ENCODE data around the gene PTP4A1. TPM values are rescaled to one million over a fixed set of nuclear protein-coding genes. Genes with fewer than 3 reads are reported as not detected.

Gene PTP4A1
- total RNA-seq, 2 donors from 2014 or later: 23.0 to 29.6 TPM

GRCh38 chr6:63533952-63534351, 38.3 kb upstream of the PTP4A1 start:
- no peaks in the 10 kb centered on the region for H3K9me3 ChIP-seq
- no peak for TF ChIP-seq CTCF (IDR thresholded peaks at IDR 0.05)
- DNase-seq (ENCODE audit: low spot score) (no peak), ATAC-seq (ENCODE audit: insufficient number of reproducible peaks, low FRiP score, low read depth) (no peak)
- no peaks in the 10 kb centered on the region for H3K4me1 ChIP-seq (ENCODE audit: control insufficient read depth in 1 of 2, low read depth in 2 of 2)
- H3K27me3 ChIP-seq (replicated peaks; ENCODE audit: insufficient read depth): no peaks in the 10 kb centered on the region
- H3K4me3 ChIP-seq: no peak overlapping the region
- H3K36me3 ChIP-seq: no peaks in the 10 kb centered on the region
- no peak overlapping the region for H3K27ac ChIP-seq

GRCh38 chr6:63537201-63537958, 34.9 kb upstream of the PTP4A1 start:
- no peaks in the 10 kb centered on the region for H3K9me3 ChIP-seq
- no peak for TF ChIP-seq CTCF (IDR thresholded peaks at IDR 0.05)
- H3K4me3 ChIP-seq: no peak overlapping the region

GRCh38 chr6:63537959-63538300, 34.4 kb upstream of the PTP4A1 start:
- Histone ChIP-seq H3K36me3 (no peaks in the 10 kb centered on the region), H3K27ac (no peak overlapping the region), H3K4me3 (no peak overlapping the region), H3K27me3 (replicated peaks; ENCODE audit: insufficient read depth) (no peaks in the 10 kb centered on the region), H3K4me1 (ENCODE audit: control insufficient read depth in 1 of 2, low read depth in 2 of 2) (no peaks in the 10 kb centered on the region), H3K9me3 (no peaks in the 10 kb centered on the region)
- no peak for TF ChIP-seq CTCF (IDR thresholded peaks at IDR 0.05)
- DNase-seq (ENCODE audit: low spot score) (no peak), ATAC-seq (ENCODE audit: insufficient number of reproducible peaks, low FRiP score, low read depth) (no peak)

More at GRCh38 chr6:63537201-63537958, 34.9 kb upstream of the PTP4A1 start:
- Histone ChIP-seq H3K27ac (no peak overlapping the region), H3K4me1 (ENCODE audit: control insufficient read depth in 1 of 2, low read depth in 2 of 2) (no peaks in the 10 kb centered on the region), H3K27me3 (replicated peaks; ENCODE audit: insufficient read depth) (no peaks in the 10 kb centered on the region), H3K36me3 (no peaks in the 10 kb centered on the region)
- no peak for DNase-seq (ENCODE audit: low spot score)
- ATAC-seq (ENCODE audit: insufficient number of reproducible peaks, low FRiP score, low read depth): no peak

- TF ChIP-seq CTCF (IDR thresholded peaks at IDR 0.05): no peak
- DNase-seq (ENCODE audit: low spot score): no peak
- H3K36me3 ChIP-seq: no peaks in the 10 kb centered on the region
- no peak overlapping the region for H3K4me3 ChIP-seq
- ATAC-seq (ENCODE audit: insufficient number of reproducible peaks, low FRiP score, low read depth): no peak
- no peaks in the 10 kb centered on the region for H3K9me3 ChIP-seq
- H3K27me3 ChIP-seq (replicated peaks; ENCODE audit: insufficient read depth): no peaks in the 10 kb centered on the region
- H3K27ac ChIP-seq: no peak overlapping the region
- H3K4me1 ChIP-seq (ENCODE audit: control insufficient read depth in 1 of 2, low read depth in 2 of 2): no peaks in the 10 kb centered on the region
Measured at GRCh38 chr6:63538550-63538949, 33.7 kb upstream of the PTP4A1 start.

GRCh38 chr6:63543001-63543400, 29.3 kb upstream of the PTP4A1 start:
- DNase-seq (ENCODE audit: low spot score): no peak
- no peak overlapping the region for H3K27ac ChIP-seq
- no peaks in the 10 kb centered on the region for H3K4me1 ChIP-seq (ENCODE audit: control insufficient read depth in 1 of 2, low read depth in 2 of 2)
- H3K27me3 ChIP-seq (replicated peaks; ENCODE audit: insufficient read depth): no peaks in the 10 kb centered on the region
- no peak overlapping the region for H3K4me3 ChIP-seq
- no peak for TF ChIP-seq CTCF (IDR thresholded peaks at IDR 0.05)
- H3K9me3 ChIP-seq: no peaks in the 10 kb centered on the region
- no peak for ATAC-seq (ENCODE audit: insufficient number of reproducible peaks, low FRiP score, low read depth)
- no peaks in the 10 kb centered on the region for H3K36me3 ChIP-seq

All from thoracic aorta (tissue), 2 donors.